Smooth muscle cell of bladder (primary cell): ENCODE results near the gene ABHD3. TPM values are rescaled to one million over a fixed set of nuclear protein-coding genes. Genes with fewer than 3 reads are reported as not detected.

Experiments used
- total RNA-seq: library from RNA; depleted of rRNA; stranded (reverse); fragments of >200 nt; gene quantifications from 2 replicates; pipeline ENCODE4 v1.2.3, GENCODE V29; 2014

The ABHD3 gene, protein sequence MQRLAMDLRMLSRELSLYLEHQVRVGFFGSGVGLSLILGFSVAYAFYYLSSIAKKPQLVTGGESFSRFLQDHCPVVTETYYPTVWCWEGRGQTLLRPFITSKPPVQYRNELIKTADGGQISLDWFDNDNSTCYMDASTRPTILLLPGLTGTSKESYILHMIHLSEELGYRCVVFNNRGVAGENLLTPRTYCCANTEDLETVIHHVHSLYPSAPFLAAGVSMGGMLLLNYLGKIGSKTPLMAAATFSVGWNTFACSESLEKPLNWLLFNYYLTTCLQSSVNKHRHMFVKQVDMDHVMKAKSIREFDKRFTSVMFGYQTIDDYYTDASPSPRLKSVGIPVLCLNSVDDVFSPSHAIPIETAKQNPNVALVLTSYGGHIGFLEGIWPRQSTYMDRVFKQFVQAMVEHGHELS
- total RNA-seq: 5.5 and 6.4 TPM in 2 replicates

DNA sequence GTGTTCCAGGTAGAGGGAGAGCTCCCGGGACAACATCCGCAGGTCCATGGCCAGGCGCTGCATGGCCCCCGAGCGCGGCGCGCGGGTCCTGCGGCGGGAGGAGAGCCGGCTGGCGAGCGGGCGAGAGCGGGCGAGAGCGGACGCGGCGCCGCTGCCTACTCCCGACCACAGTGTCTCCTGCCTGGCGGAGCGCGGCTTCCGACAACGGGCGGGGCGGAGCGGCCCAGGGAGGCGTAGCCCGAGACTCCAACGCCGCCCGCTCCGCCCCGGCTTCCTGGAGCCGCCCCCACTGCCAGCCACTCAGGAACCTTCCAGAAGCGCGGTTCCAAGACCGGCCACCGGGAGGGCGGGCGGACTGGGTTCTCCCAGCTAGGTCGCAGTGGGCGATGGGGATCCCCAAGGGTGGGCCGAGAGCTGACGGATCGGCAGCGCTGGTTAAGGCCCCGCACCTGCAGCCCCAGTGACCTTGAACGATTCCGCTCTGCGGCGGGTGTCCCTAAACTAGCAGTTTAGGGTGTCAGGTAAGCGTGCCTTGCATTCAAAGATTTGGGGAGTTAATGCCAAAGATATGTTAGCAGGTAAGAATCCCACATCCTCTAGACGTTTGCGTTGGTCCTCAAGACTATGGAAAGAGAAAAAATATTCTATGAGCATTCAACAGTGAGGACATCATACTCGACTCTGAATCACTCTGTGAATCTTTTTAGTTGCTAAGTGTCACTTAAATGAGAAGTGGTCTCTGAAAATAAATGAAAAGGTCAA is at the start of gene ABHD3:
Gene ABHD3 (minus strand): TSS at position 172 of the 762 bp plus-strand sequence. CDS start 109 bp downstream, at position 63.

DNA sequence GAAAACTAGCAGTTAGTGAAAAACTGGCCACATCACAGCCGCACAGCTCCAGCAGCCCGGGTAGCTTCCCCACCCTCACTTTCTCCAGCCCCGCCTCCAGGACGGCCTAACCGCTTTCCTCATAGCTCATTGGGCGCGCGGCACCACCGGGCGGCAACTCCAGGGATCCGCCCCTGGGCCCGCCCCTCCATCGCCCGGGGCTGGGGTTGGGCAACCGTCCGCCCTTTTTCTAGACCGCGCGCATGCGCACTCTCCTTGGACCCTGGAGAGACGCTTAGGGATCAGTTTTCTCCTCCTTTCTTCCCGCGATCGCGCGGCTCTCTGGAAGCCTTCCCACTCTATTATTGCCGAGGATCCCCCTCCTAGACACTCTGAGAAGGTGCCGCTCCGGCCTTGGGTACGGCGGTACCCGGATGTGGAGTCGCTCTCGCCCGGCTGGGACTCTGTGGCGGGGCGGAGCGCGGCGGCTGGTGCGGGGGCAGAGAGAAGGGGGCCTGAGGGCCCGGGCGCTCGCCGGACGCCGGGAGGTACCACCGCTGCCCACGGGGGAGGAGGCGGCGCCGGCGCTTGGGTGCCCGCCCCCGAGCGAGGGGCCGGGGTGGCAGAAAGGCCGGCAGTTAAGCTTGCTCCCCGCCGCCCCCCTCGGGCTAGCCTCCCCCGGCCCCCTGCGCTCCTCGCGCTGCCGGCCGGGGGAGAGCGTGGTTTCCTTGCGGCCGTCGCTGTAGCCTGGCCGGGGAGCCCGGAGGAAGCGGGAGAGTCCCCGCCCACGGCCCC is 36.2 kb upstream of the ABHD3 start, which contains the start of gene MIB1:
Gene MIB1 (plus strand): TSS at position 255 of the 774 bp plus-strand sequence. CDS start 792 bp downstream, outside the sequence.

GRCh38 chr18:21612125-21613039 is 92.2 kb downstream of the ABHD3 start, which contains the start of gene SNRPD1:
Gene SNRPD1 (plus strand): TSS chr18:21612314. CDS start chr18:21612430, 116 bp downstream.

Other genes starting within 250 kb of the ABHD3 start
- gene ESCO1, start 104.1 kb downstream of the ABHD3 start, total RNA-seq: 10.2 and 13.8 TPM in 2 replicates
- 11.9 and 19.3 TPM in 2 replicates for gene SNRPD1, start 92.5 kb downstream of the ABHD3 start, total RNA-seq
- gene MIB1, start 36.0 kb upstream of the ABHD3 start, total RNA-seq: 42.8 and 55.6 TPM in 2 replicates